ENCODE results near the gene CFDP1. TPM values are rescaled to one million over a fixed set of nuclear protein-coding genes. Genes with fewer than 3 reads are reported as not detected.

The CFDP1 gene
- total and polyA plus RNA-seq, 2 of the 13 experiments (the other 11 are each of a cell fraction or from before 2014, with no cell fraction given) = 78.6 to 153 TPM

DNA sequence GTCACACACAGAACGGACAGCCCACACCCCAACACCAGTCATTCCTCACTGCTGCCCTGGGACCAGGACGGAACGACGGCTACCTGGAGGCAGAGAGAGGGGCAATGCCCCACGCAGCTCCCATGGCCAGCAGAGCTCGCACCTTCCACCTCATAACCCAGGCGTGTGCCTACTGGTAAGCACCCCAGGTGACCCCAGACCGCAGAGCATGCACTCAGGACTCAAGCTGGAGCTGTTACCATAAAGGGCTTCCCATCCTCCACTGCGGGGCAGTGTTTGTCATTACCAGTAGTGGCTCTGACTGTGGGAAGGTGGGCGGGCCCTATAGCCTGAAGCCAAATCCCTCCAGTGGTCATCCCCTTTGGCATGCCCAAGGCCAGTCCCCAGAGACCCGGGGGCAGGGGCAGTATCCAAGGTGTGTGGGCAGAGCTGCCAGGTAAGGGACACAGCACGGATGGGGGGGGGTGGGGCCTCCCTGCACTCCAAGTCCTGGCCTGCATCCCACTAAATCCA is 177.2 kb downstream of the CFDP1 start (continued):
- TF ChIP-seq DNMT3B (CRISPR knock-in tag; conservative IDR thresholded peaks at IDR 0.05) (no peak), NONO (IDR thresholded peaks at IDR 0.05) (no peak), NONO (CRISPR knock-in tag; conservative IDR thresholded peaks at IDR 0.05) (peak; percentile 39; the same call in 1 of the 2 replicates), ZNF614 (CRISPR knock-in tag; IDR thresholded peaks at IDR 0.05; ENCODE audit: borderline replicate concordance) (0 out of 2 replicates have a peak, but pooled peaks have one; percentile 25), CCDC6 (CRISPR knock-in tag; IDR thresholded peaks at IDR 0.05) (peak; percentile 68; the same call in 1 of the 2 replicates)

GRCh38 chr16:75254359-75254837 is 178.9 kb downstream of the CFDP1 start:
- Histone ChIP-seq H3K9ac (ENCODE audit: insufficient read depth, low read depth, low read length) (no peak overlapping the region), H2AFZ (ENCODE audit: low read length) (no peak overlapping the region), H3K4me3 (replicated peaks in 1 of 3; ENCODE audit: insufficient read depth in 1 of 3, low read depth in 2 of 3, low read length in 3 of 3) (no peak overlapping the region), H3K4me2 (ENCODE audit: low read depth, low read length) (no peak overlapping the region), H3K9me3 (ENCODE audit: low read length) (no peaks in the 10 kb centered on the region), H4K20me1 (ENCODE audit: insufficient read depth, low read length) (peaks cover 53% of the 10 kb centered on the region), H3K36me3 (replicated peaks in 1 of 2; ENCODE audit: control insufficient read depth in 1 of 2, insufficient read depth in 2 of 2, low read length in 2 of 2) (peaks cover 2 to 8% of the 10 kb centered on the region in 2 experiments; a peak in 2 of 5 replicates), H3K27me3 (ENCODE audit: control insufficient read depth in 1 of 2, insufficient read depth in 2 of 2, low read length in 2 of 2) (no peaks in the 10 kb centered on the region; a peak in 1 of 5 replicates), H3K79me2 (ENCODE audit: insufficient read depth, low read length) (peaks cover 88% of the 10 kb centered on the region), H3K27ac (ENCODE audit: extremely low read length, insufficient read depth, low read length) (no peak overlapping the region), H3K4me1 (ENCODE audit: insufficient read depth, low read length) (peaks cover 82% of the 10 kb centered on the region)
- no peak for FAIRE-seq
- intact Hi-C loops (cut with micrococcal nuclease; ENCODE audit: unreplicated experiment) = loop anchor here (5.0 kb wide), 1 partner anchor 133 kb away; no protein-coding TSS in a partner anchor
- ChIA-PET POLR2A (interaction anchor here (3.1 to 14.7 kb wide), 3 partner anchors 9 to 54 kb away, joined by 27 to 312 read pairs (median 151); no protein-coding TSS in a partner anchor), CTCF (ENCODE audit: low intra/inter-chr PET ratio, low total read pairs) (no interaction called here)
- 91% methylated on average over 4 of the region's 5 CpGs for WGBS (ENCODE audit: low lambda C conversion rate)
- no peak for DNase-seq (ENCODE audit: low spot score)
- BruUV-seq (replicated peaks) = no TSS peak
- in situ Hi-C loops (cut with HindIII; ENCODE audit: extremely low pct_ligation_motif_present, low pct_unique_long_range_greater_than_20kb) = no loop called here
- ATAC-seq = no peak
- 0 out of 2 replicates have a peak, but pooled peaks have one; percentile 33 for TF ChIP-seq ARID4A (CRISPR knock-in tag; IDR thresholded peaks at IDR 0.05; ENCODE audit: borderline replicate concordance)
- TF ChIP-seq, protein P1, sequence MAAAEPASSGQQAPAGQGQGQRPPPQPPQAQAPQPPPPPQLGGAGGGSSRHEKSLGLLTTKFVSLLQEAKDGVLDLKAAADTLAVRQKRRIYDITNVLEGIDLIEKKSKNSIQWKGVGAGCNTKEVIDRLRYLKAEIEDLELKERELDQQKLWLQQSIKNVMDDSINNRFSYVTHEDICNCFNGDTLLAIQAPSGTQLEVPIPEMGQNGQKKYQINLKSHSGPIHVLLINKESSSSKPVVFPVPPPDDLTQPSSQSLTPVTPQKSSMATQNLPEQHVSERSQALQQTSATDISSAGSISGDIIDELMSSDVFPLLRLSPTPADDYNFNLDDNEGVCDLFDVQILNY (CRISPR knock-in tag; conservative IDR thresholded peaks at IDR 0.05) = no peak
- TF ChIP-seq ATAD3A (CRISPR knock-in tag; IDR thresholded peaks at IDR 0.05) = no peak
- no peak for TF ChIP-seq ZNF354B (CRISPR knock-in tag; IDR thresholded peaks at IDR 0.05)
- TF ChIP-seq ZNF75D (CRISPR knock-in tag; IDR thresholded peaks at IDR 0.05; ENCODE audit: borderline replicate concordance) = no peak

Measured in HepG2 (cell line).